ENCODE results near the gene CDC45. TPM values are rescaled to one million over a fixed set of nuclear protein-coding genes. Genes with fewer than 3 reads are reported as not detected.

The CDC45 gene
- total RNA-seq, result 20.4 and 28.6 TPM in 2 replicates

GRCh38 chr22:19479355-19480172 is at the start of gene CDC45:
TSS of gene CDC45 (plus strand) at chr22:19479920. CDS start at chr22:19479969, 49 bp downstream.

GRCh38 chr22:19431649-19432132 is 48.0 kb upstream of the CDC45 start, which contains the start of gene HIRA:
TSS of gene HIRA (minus strand) at chr22:19431733. CDS start at chr22:19431476, 257 bp downstream.

GRCh38 chr22:19432133-19432851 is 47.4 kb upstream of the CDC45 start, which contains the start of gene MRPL40:
TSS of gene MRPL40 (plus strand) at chr22:19432545. CDS start at chr22:19432555, 10 bp downstream.

GRCh38 chr22:19447330-19448075 is 32.2 kb upstream of the CDC45 start, which contains the start of gene C22orf39:
TSS of gene C22orf39 (minus strand) at chr22:19447711. CDS start at chr22:19447688, 23 bp downstream.

GRCh38 chr22:19478901-19479354 is 792 bp upstream of the CDC45 start, which contains the start of gene UFD1:
TSS of gene UFD1 (minus strand) at chr22:19479193. CDS start at chr22:19479085, 108 bp downstream.

GRCh38 chr22:19524170-19525115 is 44.7 kb downstream of the CDC45 start, which contains the start of gene CLDN5:
TSS of gene CLDN5 (minus strand) at chr22:19524410. CDS start at chr22:19524255, 155 bp downstream.

Other genes with a start within 250 kb of the CDC45 start
- gene CLTCL1, start 188.2 kb upstream of the CDC45 start, total RNA-seq, result 5.8 and 7.9 TPM in 2 replicates
- 14.5 and 17.3 TPM in 2 replicates for gene HIRA, start 48.2 kb upstream of the CDC45 start, total RNA-seq
- gene MRPL40, start 47.4 kb upstream of the CDC45 start, total RNA-seq, result 43.2 and 51.1 TPM in 2 replicates
- gene C22orf39, start 32.2 kb upstream of the CDC45 start, total RNA-seq, result 27.5 and 30.0 TPM in 2 replicates
- 46.3 and 46.5 TPM in 2 replicates for gene UFD1, start 727 bp upstream of the CDC45 start, total RNA-seq
- 0.14 and 0.37 TPM in 2 replicates for gene CLDN5, start 44.5 kb downstream of the CDC45 start, total RNA-seq
- gene SEPTIN5, start 234.6 kb downstream of the CDC45 start, total RNA-seq, result 40.1 and 68.3 TPM in 2 replicates
- gene GP1BB, start 243.6 kb downstream of the CDC45 start, total RNA-seq, result 15.0 and 20.3 TPM in 2 replicates

All from airway epithelial cell (primary cell).